Heart right ventricle (tissue), 16 donors: ENCODE results near the gene PRKCE. TPM values are rescaled to one million over a fixed set of nuclear protein-coding genes. Genes with fewer than 3 reads are reported as not detected.

Experiments
- ATAC-seq, 8 donors: fragments of 200-7000 bp; cut with Tn5 transposase; one replicate each; pipeline ENCODE4 v1.9.1; 2020; ENCODE audit warnings: mild to moderate bottlenecking in 8 of 8, moderate library complexity in 8 of 8, moderate number of reproducible peaks in 1 of 8
- DNase-seq, 2 donors: peaks; one replicate each; pipeline ENCODE4 v3.0.0-alpha.2; 2020
- H3K27ac ChIP-seq, 10 donors: fragments of 200-600 bp; sonication (generic) in 2 of 10; one replicate each; pipeline versions ENCODE4 v1.5.0 to v1.8.0; 2020 to 2022; ENCODE audit warnings: mild to moderate bottlenecking in 3 of 10
- H3K27me3 ChIP-seq, 7 donors: fragments of 200-600 bp; one replicate each; pipeline ENCODE4 v1.8.0; 2021 to 2022; ENCODE audit warnings: mild to moderate bottlenecking in 2 of 7
- H3K36me3 ChIP-seq, 9 donors: fragments of 200-600 bp; sonication (generic) in 1 of 9; one replicate each; pipeline versions ENCODE4 v1.5.0 to v1.8.0; 2020 to 2022; ENCODE audit warnings: mild to moderate bottlenecking in 2 of 9
- H3K4me1 ChIP-seq, 9 donors: fragments of 200-600 bp; sonication (generic) in 1 of 9; one replicate each; pipeline versions ENCODE4 v1.5.0 to v1.8.0; 2020 to 2022; ENCODE audit warnings: mild to moderate bottlenecking in 4 of 9
- H3K4me3 ChIP-seq, 10 donors: fragments of 200-600 bp; sonication (generic) in 2 of 10; one replicate each; pipeline versions ENCODE4 v1.5.0 to v1.8.0; 2020 to 2022; ENCODE audit warnings: mild to moderate bottlenecking in 7 of 10, moderate library complexity in 2 of 10
- H3K9me3 ChIP-seq, 11 donors: fragments of 200-600 bp in 10 of 11; sonication (generic) in 2 of 11; one replicate each; pipeline versions ENCODE4 v1.5.0 to v1.8.0; 2013 to 2022; ENCODE audit warnings: mild to moderate bottlenecking in 2 of 11, control low read depth in 1 of 11, moderate library complexity in 1 of 11
- CTCF ChIP-seq, 9 donors: fragments of 200-600 bp; sonication (generic) in 2 of 9; IDR thresholded peaks; one replicate each; pipeline versions ENCODE4 v1.5.0 to v1.8.0; 2021 to 2022; ENCODE audit warnings: antibody characterized with exemption in 9 of 9, mild to moderate bottlenecking in 5 of 9, moderate library complexity in 1 of 9
- WGBS, 2 donors: extraction: QIAGEN DNeasy Blood & Tissue Kit; methylation state at CpG; one replicate each; pipeline ENCODE4 v1.1.7; 2013; ENCODE audit warnings: inconsistent platforms in 1 of 2; 5-methylcytosine and 5-hydroxymethylcytosine counted together
- intact Hi-C, 10 donors: fragments of 100-400 bp; cut with DNase I; formaldehyde crosslinking; loops; one replicate each; pipeline versions ENCODE4 v1.11.1 to v1.14.2; 2022
- polyA plus RNA-seq, 2 donors: library from polyadenylated mRNA; stranded (reverse); fragments of 200-250 nt; gene quantifications; one replicate each; pipeline ENCODE4 v1.2.3, GENCODE V29; 2013
- total RNA-seq, 10 donors: library from RNA; stranded (reverse); fragmentation: NEBNext Ultra II Directional in 3 of 10; extraction: Animal tissue kit (Norgen Biotek cat#: 25700) in 3 of 10; gene quantifications; one replicate each; pipeline versions ENCODE4 v1.2.1 to v1.2.4, GENCODE V29; 2021 to 2023
- donor health status: Arrhythmogenic right ventricular cardiomyopathy.
- donor health status: ischemic (EF 13 %, LVEDD 7.1; RV severe dilation, severe dysfunction).
- donor health status: healthy with polysubstance abuse.
- donor health status: DM: no; HTN: yes; CAD: no.
- donor health status: DM: no; HTN: no; CAD: no.
- donor health status: ischemic (EF 25% LVEDD 6.9; RV normal size, moderate dysfunction).
- donor health status: ischemic (EF 25% LVEDD 5.7; RV mildly dilated, moderate dysfunction).
- donor health status: healthy.
- donor health status: DM: yes; HTN: yes; CAD: no.
- donor health status: Ischemic cardiomyopathy.
- donor health status: ischemic (EF 35%, LVEDD 5.7; RV mildly dilated, moderate dysfunction).
- donor health status: nonischemic (EF 11% LVEDD 7.7; RV severe dilation, severe dysfunction).
- donor health status: DM: yes; HTN: yes; CAD: no.
- donor health status: PGD.
- donor health status: ischemic (EF 29% LVEDD 5.4; RV normal size, mild dysfunction).
- donor health status: nonischemic (EF 23%, LVEDD 6.1; RV moderate dilation, normal function).

Gene PRKCE
- total and polyA plus RNA-seq, 12 donors: 3.7 to 22.7 (median 16.7) TPM

DNA sequence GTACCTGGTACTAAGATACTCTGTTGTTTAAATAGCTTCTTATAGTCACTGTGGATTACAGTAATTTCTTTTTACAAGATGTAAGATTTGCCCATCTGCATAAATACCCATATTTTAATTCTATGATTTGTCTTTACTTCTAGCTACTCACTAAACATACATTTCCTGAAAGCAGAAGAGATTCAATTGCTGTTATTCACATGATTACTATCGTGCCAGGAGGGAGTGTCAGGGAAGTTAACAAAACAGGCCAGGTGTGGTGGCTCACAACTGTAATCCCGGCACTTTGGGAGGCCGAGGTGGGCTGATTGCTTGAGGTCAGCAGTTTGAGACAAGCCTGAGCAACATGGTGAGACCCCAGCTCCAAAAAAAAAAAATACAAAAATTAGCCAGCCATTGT is 33.8 kb downstream of the PRKCE start:
- no peaks in the 10 kb centered on the region for H3K27me3 ChIP-seq
- H3K4me3 ChIP-seq: no peak overlapping the region
- DNase-seq (no peak), ATAC-seq (no peak)
- no peak for TF ChIP-seq CTCF (IDR thresholded peaks at IDR 0.05)
- 87 to 88% methylated on average over 3 of the region's 3 CpGs for WGBS, 2 donors
- H3K27ac ChIP-seq: no peak overlapping the region
- intact Hi-C loops: no loop called here
- no peaks in the 10 kb centered on the region for H3K36me3 ChIP-seq
- H3K4me1 ChIP-seq: peaks cover 5 to 71% (median 37%) of the 10 kb centered on the region in 9 donors
- H3K9me3 ChIP-seq: no peaks in the 10 kb centered on the region

DNA sequence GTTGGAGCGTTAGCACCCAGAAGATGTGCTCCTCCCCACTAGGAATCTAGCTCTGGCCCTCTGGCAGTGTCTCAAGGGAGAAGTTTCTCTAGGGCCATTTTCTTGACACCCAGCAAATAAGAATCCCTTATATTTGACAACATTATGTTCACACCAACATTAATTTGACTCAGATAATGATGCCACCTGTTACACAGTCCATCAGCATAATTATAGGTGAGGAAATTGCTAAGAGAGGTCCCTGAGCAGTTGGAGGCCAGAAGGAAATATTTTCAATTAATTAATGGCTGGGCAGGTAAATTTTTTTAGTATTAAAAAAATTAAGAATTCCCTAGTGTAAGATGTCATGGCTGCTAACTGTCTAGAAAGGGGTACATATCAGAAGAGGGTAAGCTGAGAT is 36.5 kb downstream of the PRKCE start:
- 95 to 100% methylated on average over 1 of the region's 1 CpG for WGBS, 2 donors
- H3K27me3 ChIP-seq: no peaks in the 10 kb centered on the region
- intact Hi-C loops: no loop called here
- no peak overlapping the region for H3K27ac ChIP-seq
- H3K4me1 ChIP-seq: peaks cover 11 to 65% (median 35%) of the 10 kb centered on the region in 9 donors
- H3K4me3 ChIP-seq: no peak overlapping the region
- TF ChIP-seq CTCF (IDR thresholded peaks at IDR 0.05): no peak
- DNase-seq (no peak), ATAC-seq (no peak)
- no peaks in the 10 kb centered on the region for H3K36me3 ChIP-seq
- H3K9me3 ChIP-seq: no peaks in the 10 kb centered on the region

- H3K36me3 ChIP-seq: no peaks in the 10 kb centered on the region
- WGBS, 2 donors: 77% methylated on average over 4 of the region's 4 CpGs
- TF ChIP-seq CTCF (IDR thresholded peaks at IDR 0.05): no peak
- H3K4me1 ChIP-seq: peaks cover 6 to 58% (median 35%) of the 10 kb centered on the region in 9 donors
- H3K4me3 ChIP-seq: no peak overlapping the region
- ATAC-seq (no peak), DNase-seq (no peak)
- intact Hi-C loops: no loop called here
- no peak overlapping the region for H3K27ac ChIP-seq
- H3K9me3 ChIP-seq: no peaks in the 10 kb centered on the region
- H3K27me3 ChIP-seq: no peaks in the 10 kb centered on the region
Measured at GRCh38 chr2:45688479-45689298, 37.2 kb downstream of the PRKCE start.

GRCh38 chr2:45690231-45690630 is 38.8 kb downstream of the PRKCE start:
- 42 to 51% methylated on average over 2 of the region's 2 CpGs for WGBS, 2 donors
- no peak for TF ChIP-seq CTCF (IDR thresholded peaks at IDR 0.05)
- DNase-seq (no peak), ATAC-seq (peak in 2 of 8 donors; percentile 18 to 33)
- Histone ChIP-seq H3K27ac (no peak overlapping the region), H3K4me3 (no peak overlapping the region), H3K36me3 (no peaks in the 10 kb centered on the region), H3K9me3 (no peaks in the 10 kb centered on the region), H3K4me1 (peaks cover 6 to 46% (median 31%) of the 10 kb centered on the region in 9 donors), H3K27me3 (no peaks in the 10 kb centered on the region)
- intact Hi-C loops: loop anchor here in 1 of 10 donors (5.0 kb wide), 1 partner anchor 38 kb away; the partner anchor contains the start of gene PRKCE
